Mammary epithelial cell (primary cell): ENCODE data around the gene TCF7.

ENCODE experiments used
- CTCF ChIP-seq, 2 donors: IDR thresholded peaks in 1 of 2; conservative IDR thresholded peaks in 1 of 2; 2 replicates each; pipeline ENCODE4 v1.5.1; 2011 to 2012; ENCODE audit warnings: inconsistent platforms in 2 of 2, low read length in 2 of 2, mild to moderate bottlenecking in 2 of 2, control low read depth in 1 of 2, low read depth in 1 of 2; ENCODE audit not compliant: insufficient read depth in 1 of 2; ENCODE audit errors: extremely low read depth in 1 of 2
- EZH2 ChIP-seq: IDR thresholded peaks from 2 replicates; pipeline ENCODE4 v1.6.1; 2012; ENCODE audit warnings: low read length, inconsistent platforms, borderline replicate concordance

- TF ChIP-seq CTCF (conservative IDR thresholded peaks at IDR 0.05 in 1 of 2, IDR thresholded peaks at IDR 0.05 in 1 of 2; ENCODE audit: extremely low read depth in 1 of 2, insufficient read depth in 1 of 2, low read depth in 1 of 2, low read length in 2 of 2) (no peak), EZH2 (no peak)
Measured at GRCh38 chr5:134083517-134083916, 31.0 kb upstream of the TCF7 start.
